ENCODE measurements around the gene LARP4B. TPM values are rescaled to one million over a fixed set of nuclear protein-coding genes. Genes with fewer than 3 reads are reported as not detected.

The LARP4B gene
- total RNA-seq, 1 donor from 2014 or later, result 101 TPM

DNA sequence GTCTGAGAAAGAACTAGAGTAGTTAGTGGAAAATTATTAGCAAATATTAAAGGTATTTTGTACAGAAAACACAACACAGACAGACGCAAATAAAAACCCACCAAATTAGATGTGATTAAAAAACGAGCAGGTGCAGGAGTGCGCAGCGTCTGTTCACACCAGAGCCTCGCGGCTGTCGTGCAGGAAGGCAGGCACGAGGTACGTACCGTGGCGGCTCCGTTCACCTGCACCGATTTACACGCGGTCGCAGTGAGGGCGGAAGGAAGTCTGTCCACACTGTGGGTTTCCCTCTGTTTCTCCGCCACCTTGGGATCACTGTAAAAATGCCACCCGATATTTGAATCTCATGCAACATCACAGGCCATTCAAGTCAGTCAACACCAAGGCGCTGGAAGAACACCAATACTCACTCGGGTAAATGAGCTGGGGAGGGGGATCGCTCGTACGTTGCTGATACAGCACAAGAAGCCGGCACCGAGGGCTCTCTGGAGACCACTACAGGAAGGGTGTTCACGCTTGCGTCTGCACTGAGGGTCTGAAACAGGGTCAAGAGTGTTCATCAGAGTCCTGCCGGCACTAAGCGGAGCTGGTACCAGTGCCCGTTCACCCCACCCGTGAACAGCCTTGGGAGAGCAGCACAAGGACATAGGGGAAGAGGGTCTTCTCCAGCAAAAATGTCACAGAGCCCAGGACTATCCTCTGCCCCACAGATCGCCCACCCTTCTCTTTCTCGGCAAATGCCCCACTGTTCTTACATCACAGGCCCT lies 116.8 kb downstream of the LARP4B start:
- no peaks in the 10 kb centered on the region for H3K9me3 ChIP-seq (ENCODE audit: insufficient read depth, low read depth, low read length)
- Mint-ChIP-seq H3K9me3 (ENCODE audit: unreplicated experiment) (no peaks in the 10 kb centered on the region), H3K4me3 (ENCODE audit: unreplicated experiment) (no peak overlapping the region), H3K4me1 (ENCODE audit: low read depth, unreplicated experiment) (peaks cover 40% of the 10 kb centered on the region), H3K36me3 (ENCODE audit: low read depth, unreplicated experiment) (peaks cover 35% of the 10 kb centered on the region), H3K27ac (ENCODE audit: unreplicated experiment) (no peak overlapping the region), H3K27me3 (ENCODE audit: low read depth, unreplicated experiment) (no peaks in the 10 kb centered on the region)
- no peak overlapping the region for H3K4me2 ChIP-seq (ENCODE audit: low read length)
- no peak for TF ChIP-seq EZH2 (IDR thresholded peaks at IDR 0.05; ENCODE audit: insufficient read depth, low read length)
- TF ChIP-seq, protein P1, sequence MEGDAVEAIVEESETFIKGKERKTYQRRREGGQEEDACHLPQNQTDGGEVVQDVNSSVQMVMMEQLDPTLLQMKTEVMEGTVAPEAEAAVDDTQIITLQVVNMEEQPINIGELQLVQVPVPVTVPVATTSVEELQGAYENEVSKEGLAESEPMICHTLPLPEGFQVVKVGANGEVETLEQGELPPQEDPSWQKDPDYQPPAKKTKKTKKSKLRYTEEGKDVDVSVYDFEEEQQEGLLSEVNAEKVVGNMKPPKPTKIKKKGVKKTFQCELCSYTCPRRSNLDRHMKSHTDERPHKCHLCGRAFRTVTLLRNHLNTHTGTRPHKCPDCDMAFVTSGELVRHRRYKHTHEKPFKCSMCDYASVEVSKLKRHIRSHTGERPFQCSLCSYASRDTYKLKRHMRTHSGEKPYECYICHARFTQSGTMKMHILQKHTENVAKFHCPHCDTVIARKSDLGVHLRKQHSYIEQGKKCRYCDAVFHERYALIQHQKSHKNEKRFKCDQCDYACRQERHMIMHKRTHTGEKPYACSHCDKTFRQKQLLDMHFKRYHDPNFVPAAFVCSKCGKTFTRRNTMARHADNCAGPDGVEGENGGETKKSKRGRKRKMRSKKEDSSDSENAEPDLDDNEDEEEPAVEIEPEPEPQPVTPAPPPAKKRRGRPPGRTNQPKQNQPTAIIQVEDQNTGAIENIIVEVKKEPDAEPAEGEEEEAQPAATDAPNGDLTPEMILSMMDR (IDR thresholded peaks at IDR 0.05; ENCODE audit: insufficient read depth, low read depth, low read length), result no peak
- no peak overlapping the region for H3K9ac ChIP-seq (ENCODE audit: low read length)
- no peak overlapping the region for H2AFZ ChIP-seq (ENCODE audit: low read depth, low read length)
- H3K4me1 ChIP-seq (ENCODE audit: insufficient read depth, low read length), result peaks cover 14% of the 10 kb centered on the region
- peaks cover 52% of the 10 kb centered on the region for H4K20me1 ChIP-seq (ENCODE audit: insufficient read depth, low read length)
- no peak overlapping the region for H3K4me3 ChIP-seq (ENCODE audit: insufficient read depth, low read depth, low read length)
- no peaks in the 10 kb centered on the region for H3K27me3 ChIP-seq (ENCODE audit: insufficient read depth, low read length)
- FAIRE-seq (no peak), DNase-seq (ENCODE audit: low read depth) (no peak)
- H3K79me2 ChIP-seq (ENCODE audit: insufficient read depth, low read length), result peaks cover 6% of the 10 kb centered on the region
- H3K27ac ChIP-seq (ENCODE audit: low read depth, low read length), result no peak overlapping the region
- H3K36me3 ChIP-seq (ENCODE audit: insufficient read depth, low read length), result peaks cover 60% of the 10 kb centered on the region

DNA sequence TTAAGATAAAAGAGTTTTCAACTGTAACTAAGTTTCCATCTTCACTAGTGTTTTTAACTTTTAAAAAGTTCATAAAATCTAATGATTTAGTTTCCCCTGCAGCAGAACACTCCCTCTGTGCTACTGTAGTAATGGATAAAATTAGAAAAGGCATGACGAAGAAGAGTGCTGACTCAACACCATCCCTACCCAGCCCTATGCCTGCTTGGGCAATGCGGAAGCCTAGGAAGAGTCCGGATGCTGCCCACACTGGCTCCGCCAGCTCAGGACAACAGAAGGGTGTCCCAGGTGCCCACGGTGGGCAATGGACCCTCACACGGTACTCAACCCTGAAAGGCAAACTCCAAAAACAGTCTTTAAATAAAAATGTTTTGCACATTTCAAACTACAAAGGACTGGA lies 118.2 kb downstream of the LARP4B start:
- Mint-ChIP-seq H3K36me3 (ENCODE audit: low read depth, unreplicated experiment) (peaks cover 37% of the 10 kb centered on the region), H3K27me3 (ENCODE audit: low read depth, unreplicated experiment) (no peaks in the 10 kb centered on the region), H3K4me1 (ENCODE audit: low read depth, unreplicated experiment) (peaks cover 31% of the 10 kb centered on the region), H3K4me3 (ENCODE audit: unreplicated experiment) (no peak overlapping the region), H3K9me3 (ENCODE audit: unreplicated experiment) (no peaks in the 10 kb centered on the region), H3K27ac (ENCODE audit: unreplicated experiment) (no peak overlapping the region)
- Histone ChIP-seq H3K9ac (ENCODE audit: low read length) (no peak overlapping the region), H3K4me1 (ENCODE audit: insufficient read depth, low read length) (peaks cover 4% of the 10 kb centered on the region), H3K36me3 (ENCODE audit: insufficient read depth, low read length) (peaks cover 62% of the 10 kb centered on the region), H3K27me3 (ENCODE audit: insufficient read depth, low read length) (no peaks in the 10 kb centered on the region), H3K4me2 (ENCODE audit: low read length) (no peak overlapping the region), H3K4me3 (ENCODE audit: insufficient read depth, low read depth, low read length) (no peak overlapping the region), H3K27ac (ENCODE audit: low read depth, low read length) (no peak overlapping the region), H4K20me1 (ENCODE audit: insufficient read depth, low read length) (peaks cover 51% of the 10 kb centered on the region), H3K79me2 (ENCODE audit: insufficient read depth, low read length) (peaks cover 6% of the 10 kb centered on the region), H3K9me3 (ENCODE audit: insufficient read depth, low read depth, low read length) (no peaks in the 10 kb centered on the region), H2AFZ (ENCODE audit: low read depth, low read length) (no peak overlapping the region)
- FAIRE-seq, result no peak
- TF ChIP-seq, protein P1 (IDR thresholded peaks at IDR 0.05; ENCODE audit: insufficient read depth, low read depth, low read length), result no peak
- TF ChIP-seq EZH2 (IDR thresholded peaks at IDR 0.05; ENCODE audit: insufficient read depth, low read length), result no peak
- no peak for DNase-seq (ENCODE audit: low read depth)

DNA sequence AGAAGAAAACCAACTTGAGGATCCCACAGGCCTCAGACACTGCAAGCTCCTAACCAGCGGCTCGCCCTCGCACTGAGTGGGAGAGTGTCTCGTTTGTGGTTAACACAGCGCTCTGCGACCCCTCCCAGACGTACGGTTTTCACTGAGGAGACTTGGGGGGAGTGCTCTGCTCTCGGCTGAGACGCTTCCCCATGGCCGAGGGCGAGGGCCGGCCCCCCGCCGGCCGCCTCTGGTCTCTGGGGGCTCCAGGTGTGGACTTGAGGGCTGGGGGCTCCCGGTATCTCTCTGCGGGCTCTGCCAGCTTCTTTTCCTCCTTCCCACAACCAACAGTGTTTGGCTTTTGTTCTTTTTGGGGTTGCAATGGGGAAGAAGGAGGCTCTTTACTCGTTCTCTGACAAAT lies 118.7 kb downstream of the LARP4B start:
- Mint-ChIP-seq H3K4me3 (ENCODE audit: unreplicated experiment) (no peak overlapping the region), H3K4me1 (ENCODE audit: low read depth, unreplicated experiment) (peaks cover 27% of the 10 kb centered on the region), H3K36me3 (ENCODE audit: low read depth, unreplicated experiment) (peaks cover 39% of the 10 kb centered on the region), H3K9me3 (ENCODE audit: unreplicated experiment) (no peaks in the 10 kb centered on the region), H3K27me3 (ENCODE audit: low read depth, unreplicated experiment) (no peaks in the 10 kb centered on the region), H3K27ac (ENCODE audit: unreplicated experiment) (no peak overlapping the region)
- no peak overlapping the region for H3K4me3 ChIP-seq (ENCODE audit: insufficient read depth, low read depth, low read length)
- peaks cover 63% of the 10 kb centered on the region for H3K36me3 ChIP-seq (ENCODE audit: insufficient read depth, low read length)
- no peaks in the 10 kb centered on the region for H3K4me1 ChIP-seq (ENCODE audit: insufficient read depth, low read length)
- TF ChIP-seq, protein P1 (IDR thresholded peaks at IDR 0.05; ENCODE audit: insufficient read depth, low read depth, low read length), result no peak
- TF ChIP-seq EZH2 (IDR thresholded peaks at IDR 0.05; ENCODE audit: insufficient read depth, low read length), result no peak
- H3K27ac ChIP-seq (ENCODE audit: low read depth, low read length), result no peak overlapping the region
- no peak overlapping the region for H3K9ac ChIP-seq (ENCODE audit: low read length)
- FAIRE-seq, result no peak
- no peaks in the 10 kb centered on the region for H3K27me3 ChIP-seq (ENCODE audit: insufficient read depth, low read length)
- no peaks in the 10 kb centered on the region for H3K9me3 ChIP-seq (ENCODE audit: insufficient read depth, low read depth, low read length)
- H4K20me1 ChIP-seq (ENCODE audit: insufficient read depth, low read length), result peaks cover 51% of the 10 kb centered on the region
- H2AFZ ChIP-seq (ENCODE audit: low read depth, low read length), result no peak overlapping the region
- H3K4me2 ChIP-seq (ENCODE audit: low read length), result no peak overlapping the region
- no peak for DNase-seq (ENCODE audit: low read depth)
- H3K79me2 ChIP-seq (ENCODE audit: insufficient read depth, low read length), result peaks cover 6% of the 10 kb centered on the region

Data from astrocyte (in vitro differentiated cells and primary cell).